WTC11 (cell line): ENCODE measurements around the gene GEMIN8. TPM values are rescaled to one million over a fixed set of nuclear protein-coding genes. Genes with fewer than 3 reads are reported as not detected.

Source experiments
- ATAC-seq: fragments of 200-7000 bp; cut with Tn5 transposase; 2 replicates; pipeline ENCODE4 v1.10.0; 2021; ENCODE audit warnings: mild to moderate bottlenecking, moderate library complexity
- CTCF ChIA-PET: fragments of 300-600 bp; sonication (Branson Sonifier 250); formaldehyde crosslinking; loops from one replicate; lab custom pipeline; 2021; ENCODE audit warnings: antibody characterized with exemption; lab: Charles Lee
- POLR2A ChIA-PET: fragments of 350-600 bp; sonication (Branson Sonifier 250); formaldehyde crosslinking; loops from one replicate; lab custom pipeline; 2021; ENCODE audit warnings: antibody characterized with exemption; lab: Charles Lee
- DNase-seq: peaks from one replicate; pipeline ENCODE4 v3.0.0; 2021; ENCODE audit warnings: low spot score
- H3K27ac Mint-ChIP-seq: 2 replicates; pipeline ENCODE4 v1.8.0; 2021; ENCODE audit warnings: mixed read lengths
- H3K27me3 Mint-ChIP-seq: 2 replicates; pipeline ENCODE4 v1.8.0; 2021; ENCODE audit warnings: low read depth, mild to moderate bottlenecking, moderate library complexity, mixed read lengths
- H3K36me3 Mint-ChIP-seq: 2 replicates; pipeline ENCODE4 v1.8.0; 2021; ENCODE audit warnings: mixed read lengths
- H3K4me1 Mint-ChIP-seq: 2 replicates; pipeline ENCODE4 v1.8.0; 2022; ENCODE audit warnings: mixed read lengths
- H3K4me3 Mint-ChIP-seq: 2 replicates; pipeline ENCODE4 v1.8.0; 2021; ENCODE audit warnings: mild to moderate bottlenecking, moderate library complexity, mixed read lengths
- H3K9me3 Mint-ChIP-seq: 2 replicates; pipeline ENCODE4 v1.8.0; 2021; ENCODE audit warnings: mixed read lengths
- ATF3 ChIP-seq: sonication (generic); formaldehyde crosslinking; conservative IDR thresholded peaks from 2 replicates; pipeline ENCODE4 v1.8.1; 2022; ENCODE audit warnings: mild to moderate bottlenecking, missing genetic modification reagents
- ATF6 ChIP-seq: sonication (generic); formaldehyde crosslinking; IDR thresholded peaks from 2 replicates; pipeline ENCODE4 v1.8.1; 2023; ENCODE audit warnings: mild to moderate bottlenecking, missing genetic modification reagents
- CREB1 ChIP-seq: sonication (generic); formaldehyde crosslinking; IDR thresholded peaks from 2 replicates; pipeline ENCODE4 v1.8.0; 2023; ENCODE audit warnings: mild to moderate bottlenecking, missing genetic modification reagents
- CTCF ChIP-seq: fragments of 200-600 bp; IDR thresholded peaks from 2 replicates; pipeline ENCODE4 v1.8.0; 2022; ENCODE audit warnings: antibody characterized with exemption
- FOXJ3 ChIP-seq: sonication (generic); formaldehyde crosslinking; IDR thresholded peaks from 2 replicates; pipeline ENCODE4 v1.9.0; 2021; ENCODE audit warnings: missing genetic modification reagents, mild to moderate bottlenecking, borderline replicate concordance
- MXD4 ChIP-seq: fragments of 250-450 bp; sonication (Bioruptor Pico); IDR thresholded peaks from 2 replicates; pipeline ENCODE4 v1.8.0; 2021; ENCODE audit warnings: mild to moderate bottlenecking, moderate library complexity, borderline replicate concordance
- NFATC4 ChIP-seq: fragments of 250-450 bp; sonication (Bioruptor Pico); IDR thresholded peaks from 2 replicates; pipeline ENCODE4 v1.9.0; 2021; ENCODE audit warnings: mild to moderate bottlenecking
- NFYB ChIP-seq: sonication (generic); formaldehyde crosslinking; conservative IDR thresholded peaks from 2 replicates; pipeline ENCODE4 v1.8.0; 2022; ENCODE audit warnings: low read depth, missing genetic modification reagents
- PRRX2 ChIP-seq: fragments of 250-450 bp; sonication (Bioruptor Pico); IDR thresholded peaks from 2 replicates; pipeline ENCODE4 v1.8.0; 2021; ENCODE audit warnings: mild to moderate bottlenecking
- SMAD4 ChIP-seq: sonication (generic); formaldehyde crosslinking; IDR thresholded peaks from 2 replicates; pipeline ENCODE4 v1.8.0; 2022; ENCODE audit warnings: mild to moderate bottlenecking, missing genetic modification reagents
- TEAD1 ChIP-seq: sonication (generic); formaldehyde crosslinking; IDR thresholded peaks from 2 replicates; pipeline ENCODE4 v1.8.0; 2022; ENCODE audit warnings: mild to moderate bottlenecking, missing genetic modification reagents
- USF1 ChIP-seq: sonication (generic); formaldehyde crosslinking; IDR thresholded peaks from 2 replicates; pipeline ENCODE4 v1.8.0; 2022; ENCODE audit warnings: mild to moderate bottlenecking, missing genetic modification reagents
- ZNF121 ChIP-seq: sonication (generic); formaldehyde crosslinking; IDR thresholded peaks from 2 replicates; pipeline ENCODE4 v1.8.0; 2023; ENCODE audit warnings: missing genetic modification reagents
- ZNF512 ChIP-seq: sonication (generic); formaldehyde crosslinking; IDR thresholded peaks from 2 replicates; pipeline ENCODE4 v1.8.1; 2022; ENCODE audit warnings: missing genetic modification reagents, borderline replicate concordance
- total RNA-seq: library from RNA; stranded (reverse); gene quantifications from 3 replicates; pipeline ENCODE4 v1.2.3, GENCODE V29; 2021
- TF ChIP-seq, protein P1 (sequence below): fragments of 250-450 bp; sonication (Bioruptor Pico); IDR thresholded peaks from 2 replicates; pipeline ENCODE4 v1.9.0; 2021; ENCODE audit warnings: mild to moderate bottlenecking, borderline replicate concordance
- TF ChIP-seq, protein P2 (sequence below): fragments of 250-450 bp; sonication (Bioruptor Pico); IDR thresholded peaks from 2 replicates; pipeline ENCODE4 v1.9.0; 2021; ENCODE audit warnings: mild to moderate bottlenecking
- TF ChIP-seq, protein P3 (sequence below): fragments of 250-450 bp; sonication (Bioruptor Pico); IDR thresholded peaks from 2 replicates; pipeline ENCODE4 v1.8.0; 2021; ENCODE audit warnings: mild to moderate bottlenecking

The GEMIN8 gene
- total RNA-seq, 1 experiment from 2014 or later, result 21.1 TPM

GRCh38 chrX:14027511-14028019 is 2.1 kb downstream of the GEMIN8 start:
- no peak overlapping the region for H3K27ac Mint-ChIP-seq
- POLR2A ChIA-PET, result no interaction called here
- no peak for ATAC-seq

DNA sequence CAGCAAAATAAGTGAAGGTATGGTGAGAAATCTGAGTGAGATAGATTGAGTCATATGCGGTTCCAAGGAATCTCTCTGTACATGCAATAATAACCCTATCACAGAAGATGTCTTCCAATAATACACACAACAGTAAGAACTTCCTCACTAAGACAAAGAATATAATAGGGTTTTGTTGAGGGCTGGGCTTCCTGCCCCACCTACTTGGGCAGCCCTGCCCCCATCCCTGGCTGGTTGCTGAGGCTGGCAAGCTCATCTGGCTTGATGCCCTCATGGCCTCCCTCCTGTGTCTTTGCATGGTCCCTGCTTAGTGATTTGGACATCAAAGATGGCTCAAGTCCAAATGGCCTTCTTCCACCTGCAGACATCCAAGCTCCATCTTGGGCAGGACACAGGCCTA is 2.7 kb downstream of the GEMIN8 start:
- TF ChIP-seq ZNF121 (CRISPR knock-in tag) (no peak), NFYB (no peak), SMAD4 (CRISPR knock-in tag) (no peak), CTCF (no peak), USF1 (CRISPR knock-in tag) (no peak), PRRX2 (CRISPR knock-in tag) (no peak)
- TF ChIP-seq, protein P1, sequence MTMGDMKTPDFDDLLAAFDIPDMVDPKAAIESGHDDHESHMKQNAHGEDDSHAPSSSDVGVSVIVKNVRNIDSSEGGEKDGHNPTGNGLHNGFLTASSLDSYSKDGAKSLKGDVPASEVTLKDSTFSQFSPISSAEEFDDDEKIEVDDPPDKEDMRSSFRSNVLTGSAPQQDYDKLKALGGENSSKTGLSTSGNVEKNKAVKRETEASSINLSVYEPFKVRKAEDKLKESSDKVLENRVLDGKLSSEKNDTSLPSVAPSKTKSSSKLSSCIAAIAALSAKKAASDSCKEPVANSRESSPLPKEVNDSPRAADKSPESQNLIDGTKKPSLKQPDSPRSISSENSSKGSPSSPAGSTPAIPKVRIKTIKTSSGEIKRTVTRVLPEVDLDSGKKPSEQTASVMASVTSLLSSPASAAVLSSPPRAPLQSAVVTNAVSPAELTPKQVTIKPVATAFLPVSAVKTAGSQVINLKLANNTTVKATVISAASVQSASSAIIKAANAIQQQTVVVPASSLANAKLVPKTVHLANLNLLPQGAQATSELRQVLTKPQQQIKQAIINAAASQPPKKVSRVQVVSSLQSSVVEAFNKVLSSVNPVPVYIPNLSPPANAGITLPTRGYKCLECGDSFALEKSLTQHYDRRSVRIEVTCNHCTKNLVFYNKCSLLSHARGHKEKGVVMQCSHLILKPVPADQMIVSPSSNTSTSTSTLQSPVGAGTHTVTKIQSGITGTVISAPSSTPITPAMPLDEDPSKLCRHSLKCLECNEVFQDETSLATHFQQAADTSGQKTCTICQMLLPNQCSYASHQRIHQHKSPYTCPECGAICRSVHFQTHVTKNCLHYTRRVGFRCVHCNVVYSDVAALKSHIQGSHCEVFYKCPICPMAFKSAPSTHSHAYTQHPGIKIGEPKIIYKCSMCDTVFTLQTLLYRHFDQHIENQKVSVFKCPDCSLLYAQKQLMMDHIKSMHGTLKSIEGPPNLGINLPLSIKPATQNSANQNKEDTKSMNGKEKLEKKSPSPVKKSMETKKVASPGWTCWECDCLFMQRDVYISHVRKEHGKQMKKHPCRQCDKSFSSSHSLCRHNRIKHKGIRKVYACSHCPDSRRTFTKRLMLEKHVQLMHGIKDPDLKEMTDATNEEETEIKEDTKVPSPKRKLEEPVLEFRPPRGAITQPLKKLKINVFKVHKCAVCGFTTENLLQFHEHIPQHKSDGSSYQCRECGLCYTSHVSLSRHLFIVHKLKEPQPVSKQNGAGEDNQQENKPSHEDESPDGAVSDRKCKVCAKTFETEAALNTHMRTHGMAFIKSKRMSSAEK (CRISPR knock-in tag), result no peak
- TF ChIP-seq, protein P2, sequence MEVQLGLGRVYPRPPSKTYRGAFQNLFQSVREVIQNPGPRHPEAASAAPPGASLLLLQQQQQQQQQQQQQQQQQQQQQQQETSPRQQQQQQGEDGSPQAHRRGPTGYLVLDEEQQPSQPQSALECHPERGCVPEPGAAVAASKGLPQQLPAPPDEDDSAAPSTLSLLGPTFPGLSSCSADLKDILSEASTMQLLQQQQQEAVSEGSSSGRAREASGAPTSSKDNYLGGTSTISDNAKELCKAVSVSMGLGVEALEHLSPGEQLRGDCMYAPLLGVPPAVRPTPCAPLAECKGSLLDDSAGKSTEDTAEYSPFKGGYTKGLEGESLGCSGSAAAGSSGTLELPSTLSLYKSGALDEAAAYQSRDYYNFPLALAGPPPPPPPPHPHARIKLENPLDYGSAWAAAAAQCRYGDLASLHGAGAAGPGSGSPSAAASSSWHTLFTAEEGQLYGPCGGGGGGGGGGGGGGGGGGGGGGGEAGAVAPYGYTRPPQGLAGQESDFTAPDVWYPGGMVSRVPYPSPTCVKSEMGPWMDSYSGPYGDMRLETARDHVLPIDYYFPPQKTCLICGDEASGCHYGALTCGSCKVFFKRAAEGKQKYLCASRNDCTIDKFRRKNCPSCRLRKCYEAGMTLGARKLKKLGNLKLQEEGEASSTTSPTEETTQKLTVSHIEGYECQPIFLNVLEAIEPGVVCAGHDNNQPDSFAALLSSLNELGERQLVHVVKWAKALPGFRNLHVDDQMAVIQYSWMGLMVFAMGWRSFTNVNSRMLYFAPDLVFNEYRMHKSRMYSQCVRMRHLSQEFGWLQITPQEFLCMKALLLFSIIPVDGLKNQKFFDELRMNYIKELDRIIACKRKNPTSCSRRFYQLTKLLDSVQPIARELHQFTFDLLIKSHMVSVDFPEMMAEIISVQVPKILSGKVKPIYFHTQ (CRISPR knock-in tag), result no peak
- Mint-ChIP-seq H3K4me1 (peaks cover 30% of the 10 kb centered on the region), H3K4me3 (no peak overlapping the region), H3K27me3 (no peaks in the 10 kb centered on the region), H3K27ac (peak overlapping the region; percentile 38; the same call in 1 of the 2 replicates), H3K9me3 (peaks cover 4% of the 10 kb centered on the region; the same call in 1 of the 2 replicates), H3K36me3 (0 out of 2 replicates have a peak, but pooled peaks cover 3% of the 10 kb centered on the region)
- ATAC-seq, result no peak
- no peak for DNase-seq
- ChIA-PET POLR2A (no interaction called here), CTCF (no interaction called here)

More at GRCh38 chrX:14027511-14028019, 2.1 kb downstream of the GEMIN8 start:
- Mint-ChIP-seq H3K4me3 (no peak overlapping the region), H3K36me3 (no peaks in the 10 kb centered on the region), H3K27me3 (no peaks in the 10 kb centered on the region), H3K9me3 (no peaks in the 10 kb centered on the region), H3K4me1 (peaks cover 33% of the 10 kb centered on the region)
- DNase-seq, result no peak
- TF ChIP-seq ZNF512 (CRISPR knock-in tag), result no peak
- CTCF ChIA-PET, result no interaction called here

- no peak for DNase-seq
- ChIA-PET POLR2A (interaction anchor here (0.6 kb wide), 1 partner anchor 1308 kb away, joined by 4 read pairs; no protein-coding TSS in a partner anchor), CTCF (no interaction called here)
- Mint-ChIP-seq H3K27me3 (no peaks in the 10 kb centered on the region), H3K4me1 (peaks cover 29% of the 10 kb centered on the region), H3K4me3 (no peak overlapping the region), H3K36me3 (0 out of 2 replicates have a peak, but pooled peaks cover 3% of the 10 kb centered on the region), H3K9me3 (peaks cover 4% of the 10 kb centered on the region; the same call in 1 of the 2 replicates), H3K27ac (peak overlapping the region; percentile 46; the same call in 1 of the 2 replicates)
- ATAC-seq, result no peak
- TF ChIP-seq TEAD1 (CRISPR knock-in tag), result no peak
- no peak for TF ChIP-seq MXD4 (CRISPR knock-in tag)
- no peak for TF ChIP-seq ATF3 (CRISPR knock-in tag)
- no peak for TF ChIP-seq FOXJ3 (CRISPR knock-in tag)
- no peak for TF ChIP-seq CREB1 (CRISPR knock-in tag)
- no peak for TF ChIP-seq ATF6 (CRISPR knock-in tag)
- TF ChIP-seq, protein P3, sequence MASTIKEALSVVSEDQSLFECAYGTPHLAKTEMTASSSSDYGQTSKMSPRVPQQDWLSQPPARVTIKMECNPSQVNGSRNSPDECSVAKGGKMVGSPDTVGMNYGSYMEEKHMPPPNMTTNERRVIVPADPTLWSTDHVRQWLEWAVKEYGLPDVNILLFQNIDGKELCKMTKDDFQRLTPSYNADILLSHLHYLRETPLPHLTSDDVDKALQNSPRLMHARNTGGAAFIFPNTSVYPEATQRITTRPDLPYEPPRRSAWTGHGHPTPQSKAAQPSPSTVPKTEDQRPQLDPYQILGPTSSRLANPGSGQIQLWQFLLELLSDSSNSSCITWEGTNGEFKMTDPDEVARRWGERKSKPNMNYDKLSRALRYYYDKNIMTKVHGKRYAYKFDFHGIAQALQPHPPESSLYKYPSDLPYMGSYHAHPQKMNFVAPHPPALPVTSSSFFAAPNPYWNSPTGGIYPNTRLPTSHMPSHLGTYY (CRISPR knock-in tag), result no peak
- no peak for TF ChIP-seq NFATC4 (CRISPR knock-in tag)
Measured at GRCh38 chrX:14026121-14026520, 3.6 kb downstream of the GEMIN8 start.
